Retinal pigment epithelial cell (primary cell): ENCODE results near the gene POLQ.

Experiments
- DNase-seq: peaks from one replicate; pipeline ENCODE4 v3.0.0-alpha.2; 2010; ENCODE audit warnings: low read depth
- H3K4me3 ChIP-seq: 2 replicates; pipeline ENCODE4 v1.5.1; 2011; ENCODE audit warnings: mild to moderate bottlenecking, low read length, control low read depth, moderate library complexity
- TF ChIP-seq, protein P1 (sequence below): conservative IDR thresholded peaks from 2 replicates; pipeline ENCODE4 v1.5.1; 2011; ENCODE audit warnings: low read depth, low read length, control low read depth, inconsistent platforms

POLQ gene

DNA sequence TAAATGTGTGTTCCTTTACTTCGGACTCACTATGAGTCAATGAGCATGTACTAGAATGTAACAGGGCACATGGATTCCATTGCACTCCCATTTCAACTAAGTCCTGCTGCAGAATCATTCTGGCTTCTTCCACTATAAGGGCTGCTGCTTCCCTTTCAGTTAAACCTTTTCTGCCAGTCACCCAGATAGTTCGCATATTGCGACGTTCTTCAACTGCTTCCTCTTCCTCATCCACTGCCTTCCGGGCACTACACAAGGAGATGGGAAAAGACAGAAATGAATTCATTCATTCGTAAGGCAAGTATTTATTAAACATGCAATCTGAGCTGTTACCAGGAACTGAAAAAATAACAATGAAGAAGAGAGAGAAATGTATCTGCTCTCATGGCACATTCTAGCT lies 55.6 kb downstream of the POLQ start:
- no peak for DNase-seq
- TF ChIP-seq, protein P1, sequence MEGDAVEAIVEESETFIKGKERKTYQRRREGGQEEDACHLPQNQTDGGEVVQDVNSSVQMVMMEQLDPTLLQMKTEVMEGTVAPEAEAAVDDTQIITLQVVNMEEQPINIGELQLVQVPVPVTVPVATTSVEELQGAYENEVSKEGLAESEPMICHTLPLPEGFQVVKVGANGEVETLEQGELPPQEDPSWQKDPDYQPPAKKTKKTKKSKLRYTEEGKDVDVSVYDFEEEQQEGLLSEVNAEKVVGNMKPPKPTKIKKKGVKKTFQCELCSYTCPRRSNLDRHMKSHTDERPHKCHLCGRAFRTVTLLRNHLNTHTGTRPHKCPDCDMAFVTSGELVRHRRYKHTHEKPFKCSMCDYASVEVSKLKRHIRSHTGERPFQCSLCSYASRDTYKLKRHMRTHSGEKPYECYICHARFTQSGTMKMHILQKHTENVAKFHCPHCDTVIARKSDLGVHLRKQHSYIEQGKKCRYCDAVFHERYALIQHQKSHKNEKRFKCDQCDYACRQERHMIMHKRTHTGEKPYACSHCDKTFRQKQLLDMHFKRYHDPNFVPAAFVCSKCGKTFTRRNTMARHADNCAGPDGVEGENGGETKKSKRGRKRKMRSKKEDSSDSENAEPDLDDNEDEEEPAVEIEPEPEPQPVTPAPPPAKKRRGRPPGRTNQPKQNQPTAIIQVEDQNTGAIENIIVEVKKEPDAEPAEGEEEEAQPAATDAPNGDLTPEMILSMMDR, result no peak
- H3K4me3 ChIP-seq, result no peak overlapping the region

- TF ChIP-seq, protein P1, result no peak
- no peak overlapping the region for H3K4me3 ChIP-seq
- no peak for DNase-seq
Observed at GRCh38 chr3:121488628-121489027, 57.2 kb downstream of the POLQ start.

DNA sequence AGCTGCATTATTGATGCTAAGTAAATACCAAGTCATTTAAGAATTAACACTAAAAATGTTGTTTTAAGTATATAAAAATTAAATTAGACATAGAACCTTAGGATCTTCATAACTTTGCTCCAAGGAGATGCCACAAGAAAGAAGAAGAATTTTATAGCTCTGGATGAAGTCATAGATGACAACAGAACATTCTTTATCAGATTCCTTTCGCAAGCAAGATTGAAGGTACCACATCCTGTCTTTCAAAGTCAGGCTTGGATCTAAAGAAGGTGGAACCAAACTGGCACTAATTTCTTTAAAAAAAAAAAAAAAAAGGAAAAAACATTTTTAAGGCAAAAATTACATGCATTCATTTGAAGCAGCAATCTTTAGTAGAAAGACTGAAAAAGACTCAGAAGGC lies 62.5 kb downstream of the POLQ start:
- no peak overlapping the region for H3K4me3 ChIP-seq
- DNase-seq, result no peak
- TF ChIP-seq, protein P1, result no peak

DNA sequence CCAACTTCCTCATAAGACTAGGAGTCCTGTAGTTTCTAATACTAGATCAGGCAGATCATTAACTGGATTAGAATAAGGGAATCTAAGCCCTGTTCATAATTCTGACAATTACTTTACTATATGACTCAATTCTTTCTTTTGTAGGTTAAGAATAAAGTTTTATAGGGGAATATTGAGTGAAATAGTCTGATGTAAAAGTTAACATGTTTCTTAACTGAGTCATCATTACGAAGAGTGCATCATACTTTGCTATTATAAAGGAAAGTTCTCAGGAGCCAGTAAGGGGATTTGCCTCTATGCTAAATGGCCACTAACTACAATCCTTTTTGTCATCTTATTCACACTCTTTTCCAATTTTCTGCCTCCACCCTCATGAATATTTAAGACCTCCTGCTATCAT lies 63.1 kb downstream of the POLQ start:
- no peak overlapping the region for H3K4me3 ChIP-seq
- TF ChIP-seq, protein P1, result no peak
- peak; percentile 55 for DNase-seq

- no peak for DNase-seq
- TF ChIP-seq, protein P1, result no peak
- no peak overlapping the region for H3K4me3 ChIP-seq
Observed at GRCh38 chr3:121481106-121481880, 64.5 kb downstream of the POLQ start.

DNA sequence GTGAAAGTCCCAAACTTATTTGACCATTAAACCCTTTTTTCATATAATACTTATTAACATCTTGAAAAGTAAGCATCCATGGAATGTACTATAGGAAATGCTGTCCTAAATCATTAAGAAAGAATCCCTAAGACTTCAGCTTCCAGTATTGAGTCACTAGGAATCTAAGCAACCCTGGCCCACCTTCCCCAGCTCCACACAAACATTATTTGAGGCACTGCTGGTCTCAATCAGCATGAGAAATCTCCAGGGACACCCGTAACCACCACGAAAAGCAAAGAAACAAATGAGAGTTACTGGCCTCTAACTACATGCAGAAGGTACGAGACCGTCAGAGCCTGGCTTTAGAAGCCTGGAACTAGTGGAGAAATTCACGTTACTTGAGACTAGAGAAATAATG lies 68.2 kb downstream of the POLQ start:
- TF ChIP-seq, protein P1, result no peak

GRCh38 chr3:121473001-121473400 lies 72.8 kb downstream of the POLQ start:
- TF ChIP-seq, protein P1, result no peak
- no peak for DNase-seq
- no peak overlapping the region for H3K4me3 ChIP-seq

More for the DNA sequence above, 68.2 kb downstream of the POLQ start:
- no peak overlapping the region for H3K4me3 ChIP-seq
- peak; percentile 72 for DNase-seq
